ENCODE results near the gene YWHAE. TPM values are rescaled to one million over a fixed set of nuclear protein-coding genes. Genes with fewer than 3 reads are reported as not detected.
"Not testable (repeated sequence)": the region's sequence is repeated elsewhere in the genome, so short reads cannot be mapped to it uniquely, and the experiment has no call there.

The YWHAE gene
- total and polyA plus RNA-seq, 4 experiments from 2014 or later: 54.1 to 143 (median 99.3) TPM

DNA sequence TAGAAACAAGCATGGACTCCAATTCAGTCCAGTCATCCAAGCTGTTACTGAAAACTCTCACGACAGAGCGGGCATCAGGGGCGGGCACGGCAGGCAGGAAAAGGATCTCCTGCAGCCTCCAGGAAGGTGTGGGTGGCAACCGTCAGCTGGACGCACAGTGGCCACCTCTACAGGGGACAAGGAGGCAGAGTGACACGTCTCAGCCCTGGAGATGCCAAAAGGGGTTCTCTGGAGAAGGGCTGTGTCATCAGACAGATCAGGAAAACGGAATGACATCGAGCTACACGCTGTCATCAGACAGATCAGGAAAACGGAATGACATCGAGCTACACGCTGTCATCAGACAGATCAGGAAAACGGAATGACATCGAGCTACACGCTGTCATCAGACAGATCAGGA is 92.2 kb downstream of the YWHAE start:
- POLR2A ChIA-PET (ENCODE audit: partially characterized antibody); H3K27me3 Mint-ChIP-seq: not testable (repeated sequence)

DNA sequence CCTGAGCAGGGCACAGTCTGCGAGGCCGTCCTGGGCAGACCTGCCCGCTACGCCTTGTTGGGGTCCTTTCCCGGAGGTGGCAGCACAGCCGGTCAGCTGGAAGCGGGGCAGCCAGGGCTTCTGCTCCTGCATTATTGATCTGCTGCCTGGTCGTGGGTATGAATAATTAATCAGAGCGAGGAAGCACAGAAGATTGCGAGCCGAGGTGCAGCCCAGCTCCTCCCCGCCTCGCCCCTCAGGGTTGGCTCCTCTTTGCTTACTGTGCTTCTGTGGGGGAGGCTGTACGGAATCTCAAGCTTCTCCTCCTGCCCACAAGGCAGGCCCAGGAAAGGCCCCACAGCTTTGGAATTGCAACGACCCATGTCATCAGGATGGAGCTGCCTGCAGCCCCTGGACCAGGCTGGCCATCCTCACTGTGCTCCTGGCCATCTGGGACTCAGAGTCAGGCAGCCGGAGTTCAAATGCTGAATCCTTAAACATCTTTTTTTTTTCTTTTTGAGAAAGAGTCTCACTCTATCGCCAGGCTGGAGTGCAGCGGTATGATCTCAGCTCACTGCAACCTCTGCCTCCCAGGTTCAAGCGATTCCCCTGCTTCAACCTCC is 95.0 kb downstream of the YWHAE start:
- H3K4me1 Mint-ChIP-seq: peaks cover 0 to 5% (median under 1%) of the 10 kb centered on the region in 4 donors
- no peaks in the 10 kb centered on the region for H3K9me3 Mint-ChIP-seq
- H3K4me3 ChIP-seq (ENCODE audit: low read length in 2 of 2): no peak overlapping the region
- H3K36me3 Mint-ChIP-seq: no peaks in the 10 kb centered on the region
- H3K36me3 ChIP-seq (ENCODE audit: insufficient read depth, low read length): no peaks in the 10 kb centered on the region
- H3K9me3 ChIP-seq (ENCODE audit: control insufficient read depth in 1 of 2, low read length in 2 of 2): no peaks in the 10 kb centered on the region
- H3K27ac Mint-ChIP-seq: no peak overlapping the region
- ChIA-PET POLR2A (ENCODE audit: partially characterized antibody) (no interaction called here), CTCF (ENCODE audit: partially characterized antibody) (no interaction called here)
- no peaks in the 10 kb centered on the region for H3K4me1 ChIP-seq (ENCODE audit: insufficient read depth, low read length)
- H3K27me3 Mint-ChIP-seq: peaks cover 0 to 8% of the 10 kb centered on the region in 2 donors
- H3K27me3 ChIP-seq (ENCODE audit: insufficient read depth, low read length): no peaks in the 10 kb centered on the region
- no peak for DNase-seq
- intact Hi-C loops (cut with micrococcal nuclease): no loop called here
- H3K27ac ChIP-seq (ENCODE audit: low read depth, low read length): no peak overlapping the region
- no peak overlapping the region for H3K4me3 Mint-ChIP-seq

More for the DNA sequence above, 92.2 kb downstream of the YWHAE start:
- DNase-seq; intact Hi-C loops (cut with micrococcal nuclease); H3K4me1 ChIP-seq (ENCODE audit: insufficient read depth, low read length); H3K9me3 ChIP-seq (ENCODE audit: control insufficient read depth in 1 of 2, low read length in 2 of 2); H3K9me3 Mint-ChIP-seq; H3K27ac Mint-ChIP-seq; H3K27me3 ChIP-seq (ENCODE audit: insufficient read depth, low read length); H3K4me3 Mint-ChIP-seq; H3K4me1 Mint-ChIP-seq; H3K27ac ChIP-seq (ENCODE audit: low read depth, low read length); H3K36me3 ChIP-seq (ENCODE audit: insufficient read depth, low read length); H3K4me3 ChIP-seq (ENCODE audit: low read length in 2 of 2); H3K36me3 Mint-ChIP-seq: not testable (repeated sequence)
- CTCF ChIA-PET (ENCODE audit: partially characterized antibody): interaction anchor here (0.7 kb wide), 1 partner anchor 9 kb away, joined by 4 read pairs; no protein-coding TSS in a partner anchor

DNA sequence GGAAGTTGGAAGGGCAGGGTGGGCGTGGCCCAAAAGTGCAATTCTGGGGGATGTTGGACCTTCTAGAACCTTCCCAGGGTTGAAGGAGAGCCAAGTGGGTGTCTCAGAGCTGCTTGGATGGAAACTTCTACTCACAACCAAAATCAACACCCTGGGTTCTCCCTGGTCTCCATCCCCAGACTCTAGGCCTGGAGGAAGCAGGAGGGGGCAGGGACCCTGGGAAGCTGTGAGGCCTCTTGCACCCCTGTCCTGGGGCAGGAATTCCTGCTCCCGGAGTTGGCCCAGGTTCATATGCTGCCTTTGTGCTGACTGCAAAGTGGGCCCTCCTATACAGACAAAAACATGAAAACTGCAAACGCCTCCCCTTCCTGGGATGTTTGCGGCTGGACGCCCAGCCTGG is 95.5 kb downstream of the YWHAE start:
- intact Hi-C loops (cut with micrococcal nuclease): no loop called here
- POLR2A ChIA-PET (ENCODE audit: partially characterized antibody): no interaction called here
- no peaks in the 10 kb centered on the region for H3K27me3 ChIP-seq (ENCODE audit: insufficient read depth, low read length)
- no peaks in the 10 kb centered on the region for H3K36me3 Mint-ChIP-seq
- H3K27ac Mint-ChIP-seq: no peak overlapping the region
- no peak overlapping the region for H3K4me3 Mint-ChIP-seq
- CTCF ChIA-PET (ENCODE audit: partially characterized antibody): no interaction called here
- no peaks in the 10 kb centered on the region for H3K9me3 ChIP-seq (ENCODE audit: control insufficient read depth in 1 of 2, low read length in 2 of 2)
- H3K27ac ChIP-seq (ENCODE audit: low read depth, low read length): no peak overlapping the region
- H3K27me3 Mint-ChIP-seq: peaks cover 0 to 8% of the 10 kb centered on the region in 2 donors
- H3K4me3 ChIP-seq (ENCODE audit: low read length in 2 of 2): no peak overlapping the region
- peaks cover 0 to 8% (median under 1%) of the 10 kb centered on the region in 4 donors for H3K4me1 Mint-ChIP-seq
- DNase-seq: no peak
- no peaks in the 10 kb centered on the region for H3K9me3 Mint-ChIP-seq
- no peaks in the 10 kb centered on the region for H3K36me3 ChIP-seq (ENCODE audit: insufficient read depth, low read length)
- no peaks in the 10 kb centered on the region for H3K4me1 ChIP-seq (ENCODE audit: insufficient read depth, low read length)

DNA sequence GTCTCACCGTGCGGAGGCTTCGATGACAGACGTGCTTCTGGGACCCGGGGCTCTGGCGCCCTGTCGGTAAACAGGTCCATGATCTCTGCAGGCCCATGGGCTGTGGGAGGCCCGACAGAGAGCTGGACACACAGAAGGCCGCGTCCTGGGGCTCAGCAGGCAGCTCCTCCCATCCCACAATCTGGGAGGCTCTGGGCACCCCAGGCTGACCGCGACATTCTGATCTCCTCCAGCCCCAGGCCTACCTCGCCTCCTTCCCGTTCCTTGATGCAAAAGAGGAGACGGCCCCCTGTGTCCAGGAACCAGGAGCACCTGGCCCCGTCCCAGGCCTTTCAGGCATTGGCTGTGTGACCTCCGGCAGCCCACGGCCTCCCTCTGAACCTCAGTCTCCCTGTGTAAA is 97.3 kb downstream of the YWHAE start:
- Mint-ChIP-seq H3K36me3 (no peaks in the 10 kb centered on the region), H3K4me1 (peaks cover 3 to 21% (median 9%) of the 10 kb centered on the region in 4 donors), H3K27me3 (peaks cover 0 to 8% of the 10 kb centered on the region in 2 donors), H3K27ac (no peak overlapping the region), H3K4me3 (peak overlapping the region in 1 of 8 donors; percentile 12), H3K9me3 (no peaks in the 10 kb centered on the region)
- H3K36me3 ChIP-seq (ENCODE audit: insufficient read depth, low read length): no peaks in the 10 kb centered on the region
- no peak overlapping the region for H3K27ac ChIP-seq (ENCODE audit: low read depth, low read length)
- intact Hi-C loops (cut with micrococcal nuclease): no loop called here
- CTCF ChIA-PET (ENCODE audit: partially characterized antibody): no interaction called here
- no peak overlapping the region for H3K4me3 ChIP-seq (ENCODE audit: low read length in 2 of 2)
- peaks cover 16% of the 10 kb centered on the region for H3K4me1 ChIP-seq (ENCODE audit: insufficient read depth, low read length)
- no peaks in the 10 kb centered on the region for H3K9me3 ChIP-seq (ENCODE audit: control insufficient read depth in 1 of 2, low read length in 2 of 2)
- no peak for DNase-seq
- POLR2A ChIA-PET (ENCODE audit: partially characterized antibody): no interaction called here
- no peaks in the 10 kb centered on the region for H3K27me3 ChIP-seq (ENCODE audit: insufficient read depth, low read length)

DNA sequence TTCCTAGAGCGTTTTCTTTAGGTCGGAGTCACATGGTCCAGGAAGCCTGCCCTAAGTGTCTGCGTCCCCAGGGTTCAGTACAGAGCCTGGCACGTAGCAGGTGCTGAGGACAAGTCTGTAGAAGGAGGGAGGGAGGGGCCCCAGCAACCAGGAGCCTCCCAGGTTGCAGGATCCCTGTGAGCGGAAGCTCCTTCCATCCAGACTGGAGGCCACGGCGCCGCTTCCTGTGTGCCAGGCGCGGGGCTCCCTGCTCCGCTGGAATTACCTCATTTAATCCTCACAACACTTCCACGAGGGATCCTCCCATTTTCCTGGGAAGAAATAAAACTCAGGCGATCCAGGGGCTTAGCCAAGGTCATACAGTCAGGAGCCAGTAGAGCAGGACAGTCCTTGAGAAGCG is 98.5 kb downstream of the YWHAE start:
- H3K27me3 ChIP-seq (ENCODE audit: insufficient read depth, low read length): no peaks in the 10 kb centered on the region
- no peak overlapping the region for H3K27ac Mint-ChIP-seq
- no peaks in the 10 kb centered on the region for H3K36me3 Mint-ChIP-seq
- intact Hi-C loops (cut with micrococcal nuclease): no loop called here
- peaks cover 3 to 31% (median 12%) of the 10 kb centered on the region in 4 donors for H3K4me1 Mint-ChIP-seq
- H3K4me1 ChIP-seq (ENCODE audit: insufficient read depth, low read length): peaks cover 28% of the 10 kb centered on the region
- no peak overlapping the region for H3K27ac ChIP-seq (ENCODE audit: low read depth, low read length)
- no peak overlapping the region for H3K4me3 ChIP-seq (ENCODE audit: low read length in 2 of 2)
- H3K27me3 Mint-ChIP-seq: peaks cover 0 to 5% of the 10 kb centered on the region in 2 donors
- ChIA-PET CTCF (ENCODE audit: partially characterized antibody) (no interaction called here), POLR2A (ENCODE audit: partially characterized antibody) (no interaction called here)
- H3K4me3 Mint-ChIP-seq: no peak overlapping the region
- H3K9me3 Mint-ChIP-seq: no peaks in the 10 kb centered on the region
- no peaks in the 10 kb centered on the region for H3K36me3 ChIP-seq (ENCODE audit: insufficient read depth, low read length)
- no peak for DNase-seq
- H3K9me3 ChIP-seq (ENCODE audit: control insufficient read depth in 1 of 2, low read length in 2 of 2): no peaks in the 10 kb centered on the region

DNA sequence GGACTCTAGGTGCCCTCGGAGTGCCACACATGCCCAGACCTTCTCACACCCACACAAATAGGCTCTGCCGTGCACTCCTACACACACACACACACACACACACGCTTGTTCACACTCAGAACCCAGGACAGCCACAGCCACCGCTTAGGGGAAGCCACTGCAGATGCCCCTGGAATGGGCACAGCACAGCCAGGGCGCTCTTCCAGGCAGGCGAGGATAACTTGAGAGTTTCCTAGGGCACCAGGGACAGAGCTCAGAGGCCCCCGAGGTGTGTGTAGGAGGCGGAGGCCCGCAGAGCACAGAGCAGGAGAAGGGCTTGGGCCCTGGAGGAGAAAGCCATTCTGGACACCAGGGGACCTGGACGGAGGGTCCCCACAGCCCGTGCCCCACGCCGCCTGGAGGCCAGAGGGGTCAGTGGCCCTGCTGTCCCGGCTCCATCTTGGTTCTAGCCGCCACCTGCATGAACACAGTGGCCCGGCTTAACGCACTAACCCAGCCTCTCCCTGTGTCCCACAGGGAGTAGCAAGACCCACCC is 99.6 kb downstream of the YWHAE start:
- peak overlapping the region in 2 of 8 donors; percentile 25 to 38 for H3K4me3 Mint-ChIP-seq
- H3K4me1 ChIP-seq (ENCODE audit: insufficient read depth, low read length): peaks cover 39% of the 10 kb centered on the region
- H3K36me3 ChIP-seq (ENCODE audit: insufficient read depth, low read length): no peaks in the 10 kb centered on the region
- H3K4me1 Mint-ChIP-seq: peaks cover 7 to 42% (median 18%) of the 10 kb centered on the region in 4 donors
- intact Hi-C loops (cut with micrococcal nuclease): no loop called here
- POLR2A ChIA-PET (ENCODE audit: partially characterized antibody): no interaction called here
- no peak overlapping the region for H3K27ac ChIP-seq (ENCODE audit: low read depth, low read length)
- H3K27me3 ChIP-seq (ENCODE audit: insufficient read depth, low read length): no peaks in the 10 kb centered on the region
- H3K36me3 Mint-ChIP-seq: no peaks in the 10 kb centered on the region
- H3K27me3 Mint-ChIP-seq: peaks cover 0 to 2% of the 10 kb centered on the region in 2 donors
- H3K4me3 ChIP-seq (ENCODE audit: low read length in 2 of 2): no peak overlapping the region
- no peak for DNase-seq
- CTCF ChIA-PET (ENCODE audit: partially characterized antibody): no interaction called here
- peak overlapping the region in 1 of 7 donors; percentile 74 for H3K27ac Mint-ChIP-seq
- no peaks in the 10 kb centered on the region for H3K9me3 ChIP-seq (ENCODE audit: control insufficient read depth in 1 of 2, low read length in 2 of 2)
- no peaks in the 10 kb centered on the region for H3K9me3 Mint-ChIP-seq

DNA sequence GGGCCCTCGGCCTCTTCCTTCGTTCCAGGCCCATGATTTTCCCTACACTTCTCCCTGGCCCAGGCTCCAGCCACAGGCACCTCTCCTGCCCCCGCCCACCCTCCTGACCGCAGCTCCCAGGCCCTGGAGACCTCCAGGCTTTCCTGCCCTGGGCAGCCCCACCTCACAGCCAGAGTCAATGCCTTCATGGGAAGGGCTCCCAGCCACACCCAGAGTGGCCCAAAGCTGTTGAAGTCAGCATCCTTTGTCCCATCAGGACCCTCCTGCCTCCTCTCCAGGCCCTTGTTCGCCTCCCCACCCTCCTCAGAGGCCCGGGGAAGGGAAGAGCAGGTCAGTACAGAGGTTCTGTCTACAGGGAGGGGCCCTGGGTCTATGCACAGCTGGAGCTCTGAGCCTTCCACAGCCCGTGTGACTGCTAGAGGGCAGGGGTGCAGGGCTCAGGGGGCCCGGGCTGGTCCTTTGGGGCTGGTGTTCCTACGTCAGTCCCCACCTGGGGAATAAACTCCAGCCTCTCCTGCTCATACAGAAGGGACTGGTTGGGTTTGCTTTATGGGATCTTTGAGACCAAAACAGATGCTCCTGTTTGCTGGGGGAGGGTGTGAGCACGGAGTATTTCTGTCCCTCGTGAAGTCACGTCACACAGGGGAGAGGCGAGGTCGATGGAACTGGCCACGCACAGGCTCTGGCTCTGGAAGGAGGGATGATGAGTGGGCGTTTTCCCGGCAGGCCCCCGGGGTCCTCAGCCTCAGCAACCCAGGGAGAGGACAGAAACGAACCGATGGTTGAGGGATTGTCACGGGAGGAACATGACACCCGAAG is 100.3 kb downstream of the YWHAE start:
- ChIA-PET CTCF (ENCODE audit: partially characterized antibody) (no interaction called here), POLR2A (ENCODE audit: partially characterized antibody) (no interaction called here)
- Histone ChIP-seq H3K4me3 (ENCODE audit: low read length in 2 of 2) (no peak overlapping the region), H3K36me3 (ENCODE audit: insufficient read depth, low read length) (no peaks in the 10 kb centered on the region), H3K9me3 (ENCODE audit: control insufficient read depth in 1 of 2, low read length in 2 of 2) (no peaks in the 10 kb centered on the region), H3K27me3 (ENCODE audit: insufficient read depth, low read length) (no peaks in the 10 kb centered on the region), H3K4me1 (ENCODE audit: insufficient read depth, low read length) (peaks cover 46% of the 10 kb centered on the region), H3K27ac (ENCODE audit: low read depth, low read length) (no peak overlapping the region)
- Mint-ChIP-seq H3K4me1 (peaks cover 7 to 49% (median 22%) of the 10 kb centered on the region in 4 donors), H3K9me3 (no peaks in the 10 kb centered on the region), H3K36me3 (no peaks in the 10 kb centered on the region), H3K27me3 (peaks cover 0 to 2% of the 10 kb centered on the region in 2 donors), H3K27ac (peak overlapping the region in 1 of 7 donors; percentile 19), H3K4me3 (peak overlapping the region in 1 of 8 donors; percentile 25)
- intact Hi-C loops (cut with micrococcal nuclease): no loop called here
- DNase-seq: no peak

Measured in CD4-positive, alpha-beta memory T cell (primary cell).